22Rv1 (cell line): ENCODE results near the gene MROH7.

Experiments
- CTCF ChIP-seq: fragments of 450-650 bp; IDR thresholded peaks from 2 replicates; pipeline ENCODE4 v1.5.1; 2017; ENCODE audit warnings: mild to moderate bottlenecking
- ZFX ChIP-seq: fragments of 450-650 bp; IDR thresholded peaks from 2 replicates; pipeline ENCODE4 v1.6.1; 2017; ENCODE audit warnings: antibody characterized with exemption, borderline replicate concordance

GRCh38 chr1:54619749-54620148 is 21.8 kb upstream of the MROH7 start:
- TF ChIP-seq CTCF: no peak
- TF ChIP-seq ZFX: no peak
